ENCODE measurements around the gene CFAP99. TPM values are rescaled to one million over a fixed set of nuclear protein-coding genes. Genes with fewer than 3 reads are reported as not detected.

CFAP99 gene
- total RNA-seq, 2 experiments from 2014 or later, result not detected

DNA sequence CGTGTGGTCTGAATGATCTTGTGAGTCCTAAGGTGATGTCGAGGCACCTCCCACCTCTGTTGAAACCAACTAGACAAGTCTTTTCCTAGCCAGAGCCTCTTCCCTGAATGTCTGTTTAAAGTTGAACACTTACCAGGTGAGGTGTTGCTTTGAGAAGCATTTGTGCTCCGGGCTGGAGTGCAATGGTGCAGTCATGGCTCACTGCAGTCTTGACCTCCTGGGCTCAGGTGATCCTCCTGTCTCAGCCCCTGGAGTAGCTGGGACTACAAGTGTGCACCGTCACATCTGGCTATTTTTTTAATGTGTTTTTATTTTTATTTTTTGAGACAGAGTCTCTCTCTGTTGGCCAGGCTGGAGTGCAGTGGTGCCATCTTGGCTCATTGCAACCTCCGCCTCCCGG lies 68.2 kb downstream of the CFAP99 start:
- POLR2A ChIA-PET, result interaction anchor here (0.7 to 2.7 kb wide), 2 partner anchors 18 to 19 kb away, joined by 4 to 14 read pairs; partner anchors contain the start of gene RNF4
- ATAC-seq (no peak), DNase-seq (no peak)
- Mint-ChIP-seq H3K27ac (no peak overlapping the region), H3K4me1 (ENCODE audit: low read depth) (peaks cover 71% of the 10 kb centered on the region), H3K27me3 (ENCODE audit: low read depth) (no peaks in the 10 kb centered on the region), H3K9me3 (ENCODE audit: insufficient read depth) (no peaks in the 10 kb centered on the region), H3K4me3 (no peak overlapping the region), H3K36me3 (ENCODE audit: low read depth) (peaks cover 52% of the 10 kb centered on the region)
- CTCF ChIA-PET, result interaction anchor here (1.3 to 1.8 kb wide), 2 partner anchors 9 to 45 kb away, joined by 4 read pairs; no protein-coding TSS in a partner anchor

DNA sequence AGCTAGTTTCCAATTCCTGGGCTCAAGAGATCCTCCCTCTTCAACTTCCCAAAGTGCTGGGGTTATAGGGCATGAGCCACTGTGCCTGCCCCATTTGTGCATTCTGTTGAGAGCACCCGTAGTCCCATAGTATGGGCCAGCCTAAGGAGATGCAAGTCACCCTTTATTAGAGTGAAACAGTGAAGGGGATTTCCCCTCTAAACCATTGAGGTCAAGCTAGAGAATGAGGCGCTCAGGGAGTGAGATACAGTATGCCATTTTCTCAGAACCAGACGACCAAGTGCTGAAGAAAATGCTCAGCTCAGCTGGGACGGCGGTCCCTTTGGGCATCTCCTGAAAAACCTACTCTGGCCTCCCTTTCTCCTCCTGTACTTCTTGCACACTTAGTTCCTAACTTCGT lies 68.9 kb downstream of the CFAP99 start:
- no peaks in the 10 kb centered on the region for H3K9me3 Mint-ChIP-seq (ENCODE audit: insufficient read depth)
- CTCF ChIA-PET, result interaction anchor here (1.8 kb wide), 1 partner anchor 46 kb away, joined by 4 read pairs; no protein-coding TSS in a partner anchor
- H3K36me3 Mint-ChIP-seq (ENCODE audit: low read depth), result peaks cover 56% of the 10 kb centered on the region
- no peak overlapping the region for H3K4me3 Mint-ChIP-seq
- peak overlapping the region; percentile 28 for H3K27ac Mint-ChIP-seq
- ATAC-seq (peak; percentile 22), DNase-seq (no peak)
- no peaks in the 10 kb centered on the region for H3K27me3 Mint-ChIP-seq (ENCODE audit: low read depth)
- peaks cover 65% of the 10 kb centered on the region for H3K4me1 Mint-ChIP-seq (ENCODE audit: low read depth)
- POLR2A ChIA-PET, result interaction anchor here (0.7 to 2.7 kb wide), 2 partner anchors 18 to 20 kb away, joined by 4 to 14 read pairs; partner anchors contain the start of gene RNF4

- Mint-ChIP-seq H3K4me1 (ENCODE audit: low read depth) (peaks cover 54% of the 10 kb centered on the region), H3K36me3 (ENCODE audit: low read depth) (peaks cover 58% of the 10 kb centered on the region), H3K9me3 (ENCODE audit: insufficient read depth) (no peaks in the 10 kb centered on the region), H3K4me3 (no peak overlapping the region), H3K27ac (peak overlapping the region; percentile 13), H3K27me3 (ENCODE audit: low read depth) (no peaks in the 10 kb centered on the region)
- CTCF ChIA-PET, result no interaction called here
- no peak for ATAC-seq
- no peak for DNase-seq
- POLR2A ChIA-PET, result interaction anchor here (0.7 kb wide), 1 partner anchor 11 kb away, joined by 3 read pairs; no protein-coding TSS in a partner anchor
Observed at GRCh38 chr4:2489081-2489805, 70.5 kb downstream of the CFAP99 start.

DNA sequence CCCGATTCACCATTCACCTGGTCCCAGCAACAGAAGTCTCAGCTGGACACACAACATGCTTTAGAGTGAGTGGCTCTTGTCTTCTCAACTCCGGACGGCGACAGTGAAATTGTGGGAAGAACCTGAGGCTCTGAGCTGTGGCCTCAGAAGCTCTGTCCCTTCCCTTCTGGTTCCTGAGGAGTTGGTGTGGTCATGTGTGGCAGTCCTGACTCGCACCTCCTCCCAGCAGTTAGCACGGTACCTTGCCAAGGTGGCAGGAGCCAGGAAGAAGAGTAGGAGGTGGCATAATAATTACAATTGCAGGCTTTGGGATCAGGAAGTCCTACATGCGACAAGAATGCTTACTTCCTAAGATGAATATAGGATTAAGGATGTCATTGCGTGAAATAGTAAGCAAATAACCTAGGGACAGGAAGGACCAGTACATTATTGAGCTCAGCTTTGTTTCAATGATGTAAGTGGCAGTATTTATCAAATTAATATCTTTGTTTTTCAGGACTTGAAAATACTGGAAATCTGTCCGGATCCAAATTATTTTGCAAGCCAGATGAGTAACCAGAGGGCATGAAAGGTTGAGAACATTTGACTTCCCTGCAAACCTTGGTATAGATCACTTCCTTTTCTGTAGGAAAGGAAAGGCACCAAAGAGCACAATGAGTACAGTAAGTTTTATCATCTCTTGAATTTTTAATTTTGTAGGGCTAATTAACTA lies 71.2 kb downstream of the CFAP99 start:
- POLR2A ChIA-PET, result interaction anchor here (0.7 kb wide), 1 partner anchor 11 kb away, joined by 3 read pairs; no protein-coding TSS in a partner anchor
- Mint-ChIP-seq H3K27me3 (ENCODE audit: low read depth) (no peaks in the 10 kb centered on the region), H3K36me3 (ENCODE audit: low read depth) (peaks cover 57% of the 10 kb centered on the region), H3K4me3 (no peak overlapping the region), H3K27ac (peak overlapping the region; percentile 13), H3K4me1 (ENCODE audit: low read depth) (peaks cover 47% of the 10 kb centered on the region), H3K9me3 (ENCODE audit: insufficient read depth) (no peaks in the 10 kb centered on the region)
- DNase-seq (no peak), ATAC-seq (no peak)
- CTCF ChIA-PET, result no interaction called here

GRCh38 chr4:2492970-2493369 lies 74.2 kb downstream of the CFAP99 start:
- CTCF ChIA-PET, result no interaction called here
- no peaks in the 10 kb centered on the region for H3K9me3 Mint-ChIP-seq (ENCODE audit: insufficient read depth)
- H3K27ac Mint-ChIP-seq, result peak overlapping the region; percentile 13
- H3K36me3 Mint-ChIP-seq (ENCODE audit: low read depth), result peaks cover 67% of the 10 kb centered on the region
- no peaks in the 10 kb centered on the region for H3K27me3 Mint-ChIP-seq (ENCODE audit: low read depth)
- DNase-seq (no peak), ATAC-seq (no peak)
- no peak overlapping the region for H3K4me3 Mint-ChIP-seq
- peaks cover 19% of the 10 kb centered on the region for H3K4me1 Mint-ChIP-seq (ENCODE audit: low read depth)
- POLR2A ChIA-PET, result no interaction called here

- CTCF ChIA-PET, result no interaction called here
- H3K27ac Mint-ChIP-seq, result no peak overlapping the region
Observed at GRCh38 chr4:2494992-2495391, 76.2 kb downstream of the CFAP99 start.

GRCh38 chr4:2497324-2497723 lies 78.6 kb downstream of the CFAP99 start:
- DNase-seq (no peak), ATAC-seq (no peak)
- Mint-ChIP-seq H3K27ac (no peak overlapping the region), H3K36me3 (ENCODE audit: low read depth) (peaks cover 69% of the 10 kb centered on the region), H3K4me3 (no peak overlapping the region), H3K4me1 (ENCODE audit: low read depth) (peaks cover 4% of the 10 kb centered on the region), H3K9me3 (ENCODE audit: insufficient read depth) (no peaks in the 10 kb centered on the region), H3K27me3 (ENCODE audit: low read depth) (no peaks in the 10 kb centered on the region)
- POLR2A ChIA-PET, result interaction anchor here (1.5 kb wide), 1 partner anchor 28 kb away, joined by 4 read pairs; the partner anchor contains the start of gene RNF4
- CTCF ChIA-PET, result no interaction called here

More at GRCh38 chr4:2494992-2495391, 76.2 kb downstream of the CFAP99 start:
- DNase-seq (no peak), ATAC-seq (no peak)
- no peaks in the 10 kb centered on the region for H3K9me3 Mint-ChIP-seq (ENCODE audit: insufficient read depth)
- H3K4me1 Mint-ChIP-seq (ENCODE audit: low read depth), result peaks cover 8% of the 10 kb centered on the region
- no peak overlapping the region for H3K4me3 Mint-ChIP-seq
- H3K27me3 Mint-ChIP-seq (ENCODE audit: low read depth), result no peaks in the 10 kb centered on the region
- POLR2A ChIA-PET, result interaction anchor here (1.4 kb wide), 1 partner anchor 10 kb away, joined by 6 read pairs; no protein-coding TSS in a partner anchor
- peaks cover 64% of the 10 kb centered on the region for H3K36me3 Mint-ChIP-seq (ENCODE audit: low read depth)

- Mint-ChIP-seq H3K27ac (no peak overlapping the region), H3K4me1 (ENCODE audit: low read depth) (peaks cover 4% of the 10 kb centered on the region), H3K36me3 (ENCODE audit: low read depth) (peaks cover 65% of the 10 kb centered on the region), H3K27me3 (ENCODE audit: low read depth) (no peaks in the 10 kb centered on the region), H3K4me3 (no peak overlapping the region), H3K9me3 (ENCODE audit: insufficient read depth) (no peaks in the 10 kb centered on the region)
- CTCF ChIA-PET, result no interaction called here
- POLR2A ChIA-PET, result no interaction called here
- ATAC-seq (no peak), DNase-seq (no peak)
Observed at GRCh38 chr4:2497931-2498330, 79.2 kb downstream of the CFAP99 start.

- H3K9me3 Mint-ChIP-seq (ENCODE audit: insufficient read depth), result no peaks in the 10 kb centered on the region
- DNase-seq (no peak), ATAC-seq (no peak)
- H3K4me3 Mint-ChIP-seq, result no peak overlapping the region
- CTCF ChIA-PET, result no interaction called here
- H3K36me3 Mint-ChIP-seq (ENCODE audit: low read depth), result peaks cover 64% of the 10 kb centered on the region
- H3K27ac Mint-ChIP-seq, result no peak overlapping the region
- H3K27me3 Mint-ChIP-seq (ENCODE audit: low read depth), result no peaks in the 10 kb centered on the region
- POLR2A ChIA-PET, result interaction anchor here (0.6 kb wide), 1 partner anchor 11 kb away, joined by 3 read pairs; no protein-coding TSS in a partner anchor
- H3K4me1 Mint-ChIP-seq (ENCODE audit: low read depth), result peaks cover 2% of the 10 kb centered on the region
Observed at GRCh38 chr4:2500547-2500946, 81.8 kb downstream of the CFAP99 start.

DNA sequence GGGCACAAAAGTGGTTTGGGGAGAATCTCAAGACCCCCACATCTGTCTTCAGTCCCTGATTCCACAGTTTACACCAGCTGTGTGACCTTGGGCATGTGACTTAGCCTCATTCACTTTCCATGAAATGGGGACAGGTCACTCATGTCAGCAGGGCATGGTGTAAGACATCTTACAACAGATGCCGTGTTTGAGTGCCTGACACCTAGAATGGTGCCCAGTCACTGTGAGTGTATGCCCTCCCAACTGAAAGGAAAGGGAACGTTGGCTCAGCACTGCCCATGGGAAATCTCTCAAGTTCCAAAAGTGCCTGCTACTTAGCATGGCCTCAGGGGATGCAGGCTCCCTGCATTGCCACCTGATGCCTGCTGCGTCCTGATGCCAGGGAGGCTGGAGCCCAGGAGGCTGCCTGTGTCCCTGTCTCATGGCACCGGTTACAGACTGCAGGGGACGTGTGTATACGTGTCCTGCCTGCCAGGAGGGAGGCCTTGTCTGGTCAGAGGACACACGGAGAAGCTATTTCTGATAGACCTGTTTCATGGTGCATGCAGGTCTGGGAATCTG lies 82.4 kb downstream of the CFAP99 start:
- ChIA-PET CTCF (no interaction called here), POLR2A (interaction anchor here (0.6 kb wide), 1 partner anchor 11 kb away, joined by 3 read pairs; no protein-coding TSS in a partner anchor)
- ATAC-seq, result no peak
- no peak for DNase-seq
- H3K4me3 Mint-ChIP-seq, result no peak overlapping the region
- no peaks in the 10 kb centered on the region for H3K27me3 Mint-ChIP-seq (ENCODE audit: low read depth)
- no peaks in the 10 kb centered on the region for H3K9me3 Mint-ChIP-seq (ENCODE audit: insufficient read depth)
- H3K4me1 Mint-ChIP-seq (ENCODE audit: low read depth), result peaks cover 2% of the 10 kb centered on the region
- peaks cover 65% of the 10 kb centered on the region for H3K36me3 Mint-ChIP-seq (ENCODE audit: low read depth)
- H3K27ac Mint-ChIP-seq, result peak overlapping the region; percentile 34

- H3K27ac Mint-ChIP-seq, result no peak overlapping the region
- DNase-seq, result no peak
- no peaks in the 10 kb centered on the region for H3K9me3 Mint-ChIP-seq (ENCODE audit: insufficient read depth)
- POLR2A ChIA-PET, result no interaction called here
- CTCF ChIA-PET, result no interaction called here
- no peak for ATAC-seq
- H3K4me3 Mint-ChIP-seq, result no peak overlapping the region
- no peaks in the 10 kb centered on the region for H3K27me3 Mint-ChIP-seq (ENCODE audit: low read depth)
- H3K4me1 Mint-ChIP-seq (ENCODE audit: low read depth), result peaks cover 4% of the 10 kb centered on the region
- peaks cover 67% of the 10 kb centered on the region for H3K36me3 Mint-ChIP-seq (ENCODE audit: low read depth)
Observed at GRCh38 chr4:2503809-2504208, 85.1 kb downstream of the CFAP99 start.

- Mint-ChIP-seq H3K27me3 (ENCODE audit: low read depth) (no peaks in the 10 kb centered on the region), H3K9me3 (ENCODE audit: insufficient read depth) (no peaks in the 10 kb centered on the region), H3K4me3 (no peak overlapping the region), H3K27ac (no peak overlapping the region), H3K36me3 (ENCODE audit: low read depth) (peaks cover 64% of the 10 kb centered on the region), H3K4me1 (ENCODE audit: low read depth) (peaks cover 16% of the 10 kb centered on the region)
- DNase-seq (no peak), ATAC-seq (no peak)
- ChIA-PET CTCF (no interaction called here), POLR2A (no interaction called here)
Observed at GRCh38 chr4:2507259-2507658, 88.5 kb downstream of the CFAP99 start.
